OCI-LY3 (cell line): ENCODE results near the gene SLN.

ENCODE experiments used
- H2AFZ ChIP-seq: fragments of 200-600, 300-600 bp; shearing (Covaris generic); 2 replicates; pipeline ENCODE4 v1.6.0; 2014; ENCODE audit warnings: antibody characterized with exemption, low read depth, low read length
- H3K27ac ChIP-seq: fragments of 200-600, 300-600 bp; sonication (generic); 2 replicates; pipeline ENCODE4 v1.5.1; 2014; ENCODE audit warnings: mild to moderate bottlenecking, low read length, moderate library complexity, mixed read lengths
- H3K27me3 ChIP-seq: fragments of 200-600, 300-600 bp; sonication (generic); 2 replicates; pipeline ENCODE4 v1.6.1; 2014; ENCODE audit warnings: low read depth, low read length, mixed read lengths
- H3K36me3 ChIP-seq: fragments of 200-600, 300-600 bp; sonication (generic); replicated peaks from 2 replicates; pipeline ENCODE3; 2014; ENCODE audit warnings: low read depth, low read length, mixed read lengths
- H3K4me1 ChIP-seq: fragments of 300-600, 200-600 bp; sonication (generic); 2 replicates; pipeline ENCODE4 v1.6.1; 2014; ENCODE audit warnings: low read length, mixed read lengths
- H3K4me2 ChIP-seq: fragments of 200-600, 300-600 bp; sonication (generic); 2 replicates; pipeline ENCODE4 v1.6.1; 2014; ENCODE audit warnings: low read length, mixed read lengths
- H3K4me3 ChIP-seq: fragments of 300-600, 200-600 bp; sonication (generic); 2 replicates; pipeline ENCODE4 v1.5.1; 2014; ENCODE audit warnings: antibody characterized with exemption, mild to moderate bottlenecking, low read length, moderate library complexity
- H3K79me2 ChIP-seq: fragments of 300-600, 200-600 bp; shearing (Covaris generic); 2 replicates; pipeline ENCODE4 v1.6.1; 2014; ENCODE audit warnings: mild to moderate bottlenecking, low read length, mixed read lengths
- H3K9ac ChIP-seq: fragments of 300-600, 200-600 bp; shearing (Covaris generic); 2 replicates; pipeline ENCODE4 v1.6.0; 2014; ENCODE audit warnings: mild to moderate bottlenecking, low read length, moderate library complexity
- H3K9me3 ChIP-seq: fragments of 200-600, 300-600 bp; shearing (Covaris generic); 2 replicates; pipeline ENCODE4 v1.6.1; 2014; ENCODE audit warnings: low read length, mixed read lengths; ENCODE audit not compliant: insufficient read depth
- H4K20me1 ChIP-seq: fragments of 200-600, 300-600 bp; sonication (generic); 2 replicates; pipeline ENCODE4 v1.6.1; 2016; ENCODE audit warnings: low read length, mixed read lengths; ENCODE audit not compliant: insufficient read depth
- CTCF ChIP-seq: fragments of 200-600, 300-600 bp; sonication (generic); IDR thresholded peaks from 2 replicates; pipeline ENCODE4 v1.5.1; 2014; ENCODE audit warnings: antibody characterized with exemption, low read length, low read depth
- EZH2phosphoT487 ChIP-seq: fragments of 200-600 bp; shearing (Covaris generic); IDR thresholded peaks from 2 replicates; pipeline ENCODE4 v1.6.1; 2018; ENCODE audit warnings: antibody characterized with exemption, mixed run types, low read depth

Gene SLN

GRCh38 chr11:107666911-107667613, 44.8 kb downstream of the SLN start:
- Histone ChIP-seq H2AFZ (no peak overlapping the region), H4K20me1 (no peaks in the 10 kb centered on the region)

GRCh38 chr11:107665018-107665417, 46.8 kb downstream of the SLN start:
- H3K9me3 ChIP-seq = no peaks in the 10 kb centered on the region
- TF ChIP-seq EZH2phosphoT487 (no peak), CTCF (no peak)
- no peak overlapping the region for H3K27ac ChIP-seq
- no peaks in the 10 kb centered on the region for H4K20me1 ChIP-seq
- H3K4me3 ChIP-seq = no peak overlapping the region
- no peak overlapping the region for H3K4me2 ChIP-seq
- H3K4me1 ChIP-seq = no peaks in the 10 kb centered on the region
- no peaks in the 10 kb centered on the region for H3K79me2 ChIP-seq
- H2AFZ ChIP-seq = no peak overlapping the region
- no peaks in the 10 kb centered on the region for H3K27me3 ChIP-seq
- H3K9ac ChIP-seq = no peak overlapping the region
- H3K36me3 ChIP-seq = no peaks in the 10 kb centered on the region

More at GRCh38 chr11:107666911-107667613, 44.8 kb downstream of the SLN start:
- H3K27me3 ChIP-seq = no peaks in the 10 kb centered on the region
- H3K79me2 ChIP-seq = no peaks in the 10 kb centered on the region
- H3K36me3 ChIP-seq = no peaks in the 10 kb centered on the region
- H3K27ac ChIP-seq = no peak overlapping the region
- TF ChIP-seq CTCF = no peak
- no peak for TF ChIP-seq EZH2phosphoT487
- H3K9me3 ChIP-seq = no peaks in the 10 kb centered on the region
- no peak overlapping the region for H3K4me3 ChIP-seq
- no peak overlapping the region for H3K4me2 ChIP-seq
- H3K9ac ChIP-seq = no peak overlapping the region
- H3K4me1 ChIP-seq = no peaks in the 10 kb centered on the region

- no peaks in the 10 kb centered on the region for H3K79me2 ChIP-seq
- no peak overlapping the region for H2AFZ ChIP-seq
- no peaks in the 10 kb centered on the region for H3K4me1 ChIP-seq
- H3K4me3 ChIP-seq = no peak overlapping the region
- no peak overlapping the region for H3K4me2 ChIP-seq
- no peaks in the 10 kb centered on the region for H4K20me1 ChIP-seq
- no peaks in the 10 kb centered on the region for H3K36me3 ChIP-seq
- H3K27ac ChIP-seq = no peak overlapping the region
- no peaks in the 10 kb centered on the region for H3K9me3 ChIP-seq
- H3K9ac ChIP-seq = no peak overlapping the region
- TF ChIP-seq EZH2phosphoT487 (no peak), CTCF (no peak)
- H3K27me3 ChIP-seq = no peaks in the 10 kb centered on the region
Measured at GRCh38 chr11:107661656-107662055, 50.2 kb downstream of the SLN start.

GRCh38 chr11:107660066-107660465, 51.8 kb downstream of the SLN start:
- Histone ChIP-seq H3K4me1 (peaks cover 7% of the 10 kb centered on the region; the same call in 1 of the 2 replicates), H4K20me1 (no peaks in the 10 kb centered on the region)

More at GRCh38 chr11:107660066-107660465, 51.8 kb downstream of the SLN start:
- Histone ChIP-seq H3K9me3 (no peaks in the 10 kb centered on the region), H3K79me2 (no peaks in the 10 kb centered on the region), H3K27me3 (no peaks in the 10 kb centered on the region), H3K27ac (no peak overlapping the region), H3K36me3 (no peaks in the 10 kb centered on the region), H3K4me3 (no peak overlapping the region), H2AFZ (no peak overlapping the region), H3K4me2 (no peak overlapping the region), H3K9ac (no peak overlapping the region)
- TF ChIP-seq EZH2phosphoT487 = no peak
- no peak for TF ChIP-seq CTCF
